Dedifferentiated amniotic fluid mesenchymal stem cell (primary cell): ENCODE results near the gene ABHD17C.
A peak's percentile ranks its signal among the peaks of the same experiment; 100 is the strongest.

ENCODE experiments used
- DNase-seq: peaks from one replicate; pipeline ENCODE4 v3.0.0-alpha.2; 2016; ENCODE audit errors: extremely low spot score

Gene ABHD17C

GRCh38 chr15:80689716-80690115, 5.4 kb upstream of the ABHD17C start:
- DNase-seq, result no peak

- no peak for DNase-seq
These were observed 3.5 kb upstream of the ABHD17C start for GRCh38 chr15:80691575-80691974.

- no peak for DNase-seq
These were observed 1.2 kb upstream of the ABHD17C start for GRCh38 chr15:80693682-80694610.

GRCh38 chr15:80694611-80695098, 455 bp upstream of the ABHD17C start:
- DNase-seq, result no peak

GRCh38 chr15:80695911-80696661, 976 bp downstream of the ABHD17C start:
- DNase-seq, result peak; percentile 43

GRCh38 chr15:80697075-80697685, 2.1 kb downstream of the ABHD17C start:
- DNase-seq, result no peak

GRCh38 chr15:80698676-80699075, 3.6 kb downstream of the ABHD17C start:
- no peak for DNase-seq

- no peak for DNase-seq
These were observed 4.9 kb downstream of the ABHD17C start for GRCh38 chr15:80699981-80700380.

GRCh38 chr15:80701676-80702311, 6.7 kb downstream of the ABHD17C start:
- no peak for DNase-seq

GRCh38 chr15:80703081-80703480, 8.0 kb downstream of the ABHD17C start:
- DNase-seq, result no peak

- DNase-seq, result no peak
These were observed 8.9 kb downstream of the ABHD17C start for GRCh38 chr15:80703965-80704364.

GRCh38 chr15:80706161-80706560, 11.1 kb downstream of the ABHD17C start:
- DNase-seq, result no peak

GRCh38 chr15:80709542-80709941, 14.4 kb downstream of the ABHD17C start:
- no peak for DNase-seq

GRCh38 chr15:80710635-80711554, 15.8 kb downstream of the ABHD17C start:
- no peak for DNase-seq

GRCh38 chr15:80711886-80712285, 16.8 kb downstream of the ABHD17C start:
- no peak for DNase-seq

- DNase-seq, result no peak
These were observed 17.8 kb downstream of the ABHD17C start for GRCh38 chr15:80712956-80713355.

- no peak for DNase-seq
These were observed 26.4 kb downstream of the ABHD17C start for GRCh38 chr15:80721476-80721875.

- DNase-seq, result no peak
These were observed 27.7 kb downstream of the ABHD17C start for GRCh38 chr15:80722811-80723210.

- no peak for DNase-seq
These were observed 32.1 kb downstream of the ABHD17C start for GRCh38 chr15:80727196-80727595.

GRCh38 chr15:80727596-80727995, 32.5 kb downstream of the ABHD17C start:
- no peak for DNase-seq

- no peak for DNase-seq
These were observed 35.3 kb downstream of the ABHD17C start for GRCh38 chr15:80730387-80730786.
